ENCODE results near the gene LARP6.

- TF ChIP-seq CTCF (optimal IDR thresholded peaks at IDR 0.05 in 1 of 3, IDR thresholded peaks at IDR 0.05 in 1 of 3, conservative IDR thresholded peaks at IDR 0.05 in 1 of 3; ENCODE audit: extremely low read depth in 1 of 3, insufficient read depth in 2 of 3, low read length in 3 of 3) (no peak), EZH2 (IDR thresholded peaks at IDR 0.05; ENCODE audit: low read length) (no peak)
These were observed 61.8 kb downstream of the LARP6 start for GRCh38 chr15:70792171-70792573.

All from keratinocyte (primary cell).